SH-SY5Y (cell line): ENCODE data around the gene SND1.

ENCODE experiments used
- GATA2 ChIP-seq: IDR thresholded peaks from 2 replicates; pipeline ENCODE4 v1.6.1; 2011; ENCODE audit warnings: mild to moderate bottlenecking, low read depth, low read length
- GATA3 ChIP-seq: IDR thresholded peaks from 2 replicates; pipeline ENCODE4 v1.6.1; 2011; ENCODE audit warnings: low read depth, mild to moderate bottlenecking, low read length, moderate library complexity

DNA sequence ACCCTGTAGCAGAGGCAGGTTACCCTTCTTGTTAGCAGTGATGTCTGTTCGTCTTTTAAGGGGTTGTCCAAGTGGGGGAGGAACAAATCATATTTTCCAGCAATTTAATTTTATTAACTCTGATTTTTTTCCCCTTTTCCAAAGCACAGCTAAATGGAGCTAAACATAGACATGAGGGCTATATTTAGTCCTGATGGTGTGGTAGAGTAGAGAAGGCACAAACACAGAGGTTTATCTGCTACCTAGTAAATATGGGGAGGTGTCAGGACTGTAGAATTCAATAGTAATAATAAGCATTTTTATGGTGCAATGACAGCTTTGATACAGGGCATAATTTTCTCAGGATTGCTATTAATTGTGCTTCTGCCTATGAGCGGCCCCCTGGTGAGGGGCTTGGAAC is 356.8 kb downstream of the SND1 start:
- no peak for TF ChIP-seq GATA3
- no peak for TF ChIP-seq GATA2
